Measurements from ENCODE around the gene VCL.
A peak's percentile ranks its signal among the peaks of the same experiment; 100 is the strongest.

DNA sequence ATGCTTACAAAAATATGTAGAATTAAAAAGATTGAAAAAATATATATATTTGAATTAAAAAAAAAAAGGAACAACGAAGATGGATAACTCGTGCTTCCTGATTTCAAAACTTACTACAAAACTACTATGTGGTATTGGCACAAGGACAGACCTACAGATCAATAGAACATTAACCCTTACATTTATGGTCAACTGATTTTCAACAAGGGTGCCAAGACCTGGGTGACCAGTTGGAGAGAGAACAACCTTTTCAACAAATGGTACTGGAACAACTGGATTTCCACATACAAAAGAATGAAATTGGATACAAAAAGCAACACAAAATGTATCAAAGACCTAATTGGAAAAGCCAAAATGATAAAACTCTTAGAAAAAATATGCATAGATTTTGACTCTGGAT lies 142.6 kb downstream of the VCL start:
- TF ChIP-seq, protein P1, sequence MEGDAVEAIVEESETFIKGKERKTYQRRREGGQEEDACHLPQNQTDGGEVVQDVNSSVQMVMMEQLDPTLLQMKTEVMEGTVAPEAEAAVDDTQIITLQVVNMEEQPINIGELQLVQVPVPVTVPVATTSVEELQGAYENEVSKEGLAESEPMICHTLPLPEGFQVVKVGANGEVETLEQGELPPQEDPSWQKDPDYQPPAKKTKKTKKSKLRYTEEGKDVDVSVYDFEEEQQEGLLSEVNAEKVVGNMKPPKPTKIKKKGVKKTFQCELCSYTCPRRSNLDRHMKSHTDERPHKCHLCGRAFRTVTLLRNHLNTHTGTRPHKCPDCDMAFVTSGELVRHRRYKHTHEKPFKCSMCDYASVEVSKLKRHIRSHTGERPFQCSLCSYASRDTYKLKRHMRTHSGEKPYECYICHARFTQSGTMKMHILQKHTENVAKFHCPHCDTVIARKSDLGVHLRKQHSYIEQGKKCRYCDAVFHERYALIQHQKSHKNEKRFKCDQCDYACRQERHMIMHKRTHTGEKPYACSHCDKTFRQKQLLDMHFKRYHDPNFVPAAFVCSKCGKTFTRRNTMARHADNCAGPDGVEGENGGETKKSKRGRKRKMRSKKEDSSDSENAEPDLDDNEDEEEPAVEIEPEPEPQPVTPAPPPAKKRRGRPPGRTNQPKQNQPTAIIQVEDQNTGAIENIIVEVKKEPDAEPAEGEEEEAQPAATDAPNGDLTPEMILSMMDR (IDR thresholded peaks at IDR 0.05; ENCODE audit: low read depth, low read length, missing input control): no peak
- no peak for TF ChIP-seq JUND (IDR thresholded peaks at IDR 0.05)
- no peak for TF ChIP-seq TAF1 (conservative IDR thresholded peaks at IDR 0.05)
- peak; percentile 10 for TF ChIP-seq SP1 (IDR thresholded peaks at IDR 0.05)
- TF ChIP-seq YY1 (IDR thresholded peaks at IDR 0.05): peak; percentile 62
- TF ChIP-seq, protein P2, sequence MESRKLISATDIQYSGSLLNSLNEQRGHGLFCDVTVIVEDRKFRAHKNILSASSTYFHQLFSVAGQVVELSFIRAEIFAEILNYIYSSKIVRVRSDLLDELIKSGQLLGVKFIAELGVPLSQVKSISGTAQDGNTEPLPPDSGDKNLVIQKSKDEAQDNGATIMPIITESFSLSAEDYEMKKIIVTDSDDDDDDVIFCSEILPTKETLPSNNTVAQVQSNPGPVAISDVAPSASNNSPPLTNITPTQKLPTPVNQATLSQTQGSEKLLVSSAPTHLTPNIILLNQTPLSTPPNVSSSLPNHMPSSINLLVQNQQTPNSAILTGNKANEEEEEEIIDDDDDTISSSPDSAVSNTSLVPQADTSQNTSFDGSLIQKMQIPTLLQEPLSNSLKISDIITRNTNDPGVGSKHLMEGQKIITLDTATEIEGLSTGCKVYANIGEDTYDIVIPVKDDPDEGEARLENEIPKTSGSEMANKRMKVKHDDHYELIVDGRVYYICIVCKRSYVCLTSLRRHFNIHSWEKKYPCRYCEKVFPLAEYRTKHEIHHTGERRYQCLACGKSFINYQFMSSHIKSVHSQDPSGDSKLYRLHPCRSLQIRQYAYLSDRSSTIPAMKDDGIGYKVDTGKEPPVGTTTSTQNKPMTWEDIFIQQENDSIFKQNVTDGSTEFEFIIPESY (IDR thresholded peaks at IDR 0.05): peak; percentile 52
- no peak for TF ChIP-seq FOXA2 (IDR thresholded peaks at IDR 0.05)
- no peak for TF ChIP-seq EGR1 (IDR thresholded peaks at IDR 0.05; ENCODE audit: low read depth in 2 of 2)
- TF ChIP-seq RAD21 (IDR thresholded peaks at IDR 0.05): peak; percentile 40 to 53
